NOMO-1 treated with dmso at 0.1 percent for 144 hours (cell line): ENCODE results near the gene OPN3.
A peak's percentile ranks its signal among the peaks of the same experiment; 100 is the strongest.

Experiments
- DNase-seq: peaks from one replicate; lab custom pipeline; 2025; ENCODE audit not compliant: unreplicated experiment; lab: John Stamatoyannopoulos, UW

The OPN3 gene

DNA sequence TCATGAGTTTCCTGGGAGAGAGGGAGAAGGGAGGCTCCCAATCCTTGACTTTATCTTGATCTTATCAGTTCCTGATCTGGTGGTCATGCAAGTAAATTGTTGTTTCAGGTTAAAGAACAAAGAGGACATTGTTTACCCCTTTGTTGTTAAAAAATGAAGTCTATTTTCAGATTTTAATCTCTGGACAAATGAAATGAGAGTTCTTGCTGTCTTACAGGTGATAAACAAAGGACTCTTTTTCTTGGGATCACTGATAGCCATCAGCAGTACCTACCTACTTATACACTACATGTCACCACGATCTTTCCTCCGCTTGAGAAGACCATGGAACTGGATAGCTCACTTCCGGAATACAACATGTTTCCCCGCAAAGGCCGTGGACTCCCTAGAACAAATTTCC, 48.4 kb downstream of the OPN3 start:
- DNase-seq, result no peak

DNA sequence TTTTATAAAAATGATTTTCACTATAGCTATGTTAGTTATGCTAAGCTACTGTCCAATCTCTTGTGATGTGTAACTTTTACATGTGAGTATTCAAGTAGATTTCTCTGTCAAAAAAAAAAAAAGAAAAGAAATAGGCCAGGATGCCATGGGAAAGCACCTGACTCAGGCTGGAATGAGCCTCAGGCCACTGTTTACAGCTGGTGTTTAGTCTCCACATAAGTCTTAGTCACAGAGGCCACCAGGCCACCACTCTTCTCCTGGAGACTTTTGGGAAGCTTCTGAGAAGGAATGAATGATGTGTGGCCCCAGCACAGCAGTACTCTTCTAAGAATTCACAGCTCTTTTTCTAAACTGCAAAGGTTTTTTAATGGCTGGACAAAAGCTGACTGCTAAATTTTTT, 48.9 kb downstream of the OPN3 start:
- DNase-seq, result no peak

DNA sequence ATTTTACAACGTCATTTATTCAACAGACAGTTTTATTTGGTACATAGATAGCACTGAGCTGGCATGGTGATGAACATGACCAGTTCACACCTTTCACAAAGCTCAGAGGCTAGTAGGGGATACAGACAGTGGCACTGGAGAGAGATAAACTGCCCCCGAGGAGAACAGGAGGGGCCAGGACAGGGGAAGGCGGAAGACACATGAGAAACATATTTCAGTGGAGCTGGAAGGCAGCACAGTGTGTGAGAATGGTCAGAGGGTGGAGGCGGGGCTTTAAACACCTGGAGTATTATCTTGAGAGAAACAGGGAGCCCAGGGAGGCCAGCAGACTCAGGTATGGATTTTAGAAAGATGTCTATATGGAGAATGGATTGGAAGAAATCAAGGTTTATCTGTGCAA, 49.5 kb downstream of the OPN3 start:
- DNase-seq, result no peak

DNA sequence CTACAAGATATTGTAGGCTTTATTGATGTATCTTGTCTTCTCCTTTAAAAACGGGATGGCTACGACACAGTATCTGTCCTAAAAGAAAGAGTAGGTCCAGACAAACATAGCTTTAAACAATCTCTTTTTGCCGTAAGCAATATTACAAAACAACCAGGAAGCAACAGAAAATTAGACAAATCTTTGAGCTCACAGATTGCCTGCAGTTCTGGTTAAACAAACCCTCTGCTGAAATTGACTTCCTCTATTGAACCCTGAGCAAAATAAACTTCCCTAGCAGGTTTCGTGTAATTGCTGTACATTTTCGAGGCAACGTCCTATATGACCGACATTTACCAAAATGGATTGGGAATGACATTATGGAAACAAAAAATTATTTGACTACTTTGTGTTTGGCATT, 50.6 kb downstream of the OPN3 start:
- peak; percentile 6 for DNase-seq

DNA sequence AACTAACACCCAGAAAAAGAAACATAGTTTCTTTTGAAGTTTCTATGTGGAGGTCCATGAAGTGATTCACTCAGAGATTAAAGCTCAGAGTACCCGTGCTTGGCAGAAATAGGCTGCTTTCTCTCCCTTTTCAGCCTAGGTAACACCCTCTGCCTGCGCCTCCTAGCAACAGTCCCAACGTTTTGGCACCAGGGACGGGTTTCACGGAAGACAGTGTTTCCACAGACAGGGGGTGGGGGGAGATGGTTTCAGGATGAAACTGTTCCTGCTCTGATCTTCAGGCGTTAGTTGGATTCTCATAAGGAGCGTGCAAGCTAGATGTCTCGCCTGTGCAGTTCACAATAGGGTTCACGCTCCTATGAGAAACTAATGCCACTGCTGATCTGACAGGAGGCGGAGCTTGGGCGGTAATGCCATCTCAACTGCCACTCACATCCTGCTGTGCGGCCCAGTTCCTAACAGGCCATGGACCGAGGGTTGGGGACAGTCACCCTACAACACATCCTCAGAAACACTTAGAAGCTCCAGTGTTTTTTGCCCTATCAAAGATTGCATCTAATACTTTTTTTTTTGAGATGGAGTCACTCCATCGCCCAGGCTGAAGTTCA, 53.2 kb downstream of the OPN3 start:
- DNase-seq, result no peak

DNA sequence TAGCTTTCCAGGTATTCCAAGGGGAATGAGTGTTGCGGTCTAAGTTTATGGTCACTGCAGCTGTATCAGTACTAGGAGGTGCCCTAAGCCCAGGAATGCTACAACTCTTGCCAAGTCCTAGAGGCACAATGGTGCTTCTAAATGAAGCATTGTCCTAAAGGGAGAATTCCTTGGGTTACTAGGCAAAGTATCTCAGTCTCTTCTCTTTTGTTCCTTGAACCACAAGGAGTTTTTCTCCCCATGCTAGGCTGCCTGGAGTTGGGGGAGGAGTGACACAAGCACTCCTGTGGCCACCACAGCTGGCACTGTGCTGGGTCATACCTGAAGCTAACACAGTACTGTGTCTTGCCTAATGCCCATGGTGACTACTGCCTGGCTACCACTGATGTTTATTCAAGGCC, 57.2 kb downstream of the OPN3 start:
- no peak for DNase-seq

DNA sequence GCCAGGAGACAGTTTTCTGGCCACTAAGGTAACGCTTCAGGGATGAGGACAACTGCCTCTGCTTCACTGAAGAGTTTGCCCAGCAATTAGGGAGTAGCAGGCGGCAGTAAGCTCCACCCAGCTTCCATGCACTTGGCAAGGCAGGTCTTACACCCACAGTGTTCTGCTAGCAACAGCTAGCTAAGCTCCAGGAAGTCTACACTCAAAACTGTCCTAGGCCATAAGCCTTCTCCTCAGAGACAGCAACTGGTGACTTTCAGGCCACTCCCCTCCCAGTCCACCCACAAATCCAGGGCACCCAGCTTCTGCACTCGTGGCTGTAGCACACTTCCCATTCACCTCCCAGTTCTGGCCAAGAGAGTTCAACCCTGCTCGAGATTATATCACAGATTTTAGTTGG, 60.7 kb downstream of the OPN3 start:
- DNase-seq, result no peak

DNA sequence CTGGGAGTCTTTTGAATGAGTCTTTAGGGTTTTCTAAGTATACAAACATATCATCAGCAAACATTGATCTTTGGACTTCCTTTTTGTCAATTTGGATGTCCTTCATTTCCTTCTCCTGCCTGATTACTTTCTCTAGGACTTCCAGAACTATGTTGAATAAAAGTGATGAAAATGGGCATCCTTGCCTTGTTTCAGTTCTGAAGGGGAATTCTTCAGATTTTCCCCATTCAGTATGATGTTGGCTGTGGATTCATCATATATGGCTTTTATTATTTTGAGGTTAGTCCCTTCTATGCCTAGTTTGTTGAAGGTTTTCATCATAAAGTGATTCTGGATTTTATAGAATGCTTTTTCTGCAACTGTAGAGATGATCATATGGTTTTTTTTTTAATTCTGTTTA, 66.0 kb downstream of the OPN3 start:
- DNase-seq, result no peak

DNA sequence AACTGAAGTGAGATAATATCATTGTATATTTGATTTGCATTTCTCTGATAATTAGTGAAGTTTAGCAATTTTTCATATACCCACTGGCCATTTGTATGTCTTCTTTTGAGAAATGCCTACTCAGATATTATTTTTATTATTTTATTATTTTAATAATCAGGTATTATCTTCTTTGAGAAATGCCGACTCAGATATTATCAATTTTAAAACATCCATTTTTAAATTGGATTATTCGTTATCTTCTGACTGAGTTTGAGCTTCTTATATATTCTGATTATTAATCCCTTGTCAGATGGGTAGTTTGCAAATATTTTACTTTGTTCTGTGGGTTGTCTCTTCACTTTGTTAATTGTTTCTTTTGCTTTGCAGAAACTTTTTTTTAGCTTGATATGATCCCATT, 70.3 kb downstream of the OPN3 start:
- DNase-seq, result no peak

DNA sequence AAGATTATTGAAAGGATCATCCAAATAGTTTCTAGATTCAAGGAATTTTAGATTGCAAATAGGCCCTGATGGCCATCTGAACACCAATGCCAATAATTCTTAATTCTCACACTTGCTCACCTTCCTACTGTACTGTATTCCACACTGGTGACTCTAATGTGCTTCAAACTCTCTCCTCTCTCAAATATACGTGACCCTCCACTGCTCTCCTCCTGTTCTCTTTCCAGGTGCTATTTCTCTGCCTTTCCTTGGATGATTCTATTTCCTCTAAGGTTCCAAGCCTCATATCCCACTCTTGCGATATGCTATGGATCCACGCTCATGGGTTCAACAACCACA, 79.4 kb downstream of the OPN3 start:
- DNase-seq, result no peak

DNA sequence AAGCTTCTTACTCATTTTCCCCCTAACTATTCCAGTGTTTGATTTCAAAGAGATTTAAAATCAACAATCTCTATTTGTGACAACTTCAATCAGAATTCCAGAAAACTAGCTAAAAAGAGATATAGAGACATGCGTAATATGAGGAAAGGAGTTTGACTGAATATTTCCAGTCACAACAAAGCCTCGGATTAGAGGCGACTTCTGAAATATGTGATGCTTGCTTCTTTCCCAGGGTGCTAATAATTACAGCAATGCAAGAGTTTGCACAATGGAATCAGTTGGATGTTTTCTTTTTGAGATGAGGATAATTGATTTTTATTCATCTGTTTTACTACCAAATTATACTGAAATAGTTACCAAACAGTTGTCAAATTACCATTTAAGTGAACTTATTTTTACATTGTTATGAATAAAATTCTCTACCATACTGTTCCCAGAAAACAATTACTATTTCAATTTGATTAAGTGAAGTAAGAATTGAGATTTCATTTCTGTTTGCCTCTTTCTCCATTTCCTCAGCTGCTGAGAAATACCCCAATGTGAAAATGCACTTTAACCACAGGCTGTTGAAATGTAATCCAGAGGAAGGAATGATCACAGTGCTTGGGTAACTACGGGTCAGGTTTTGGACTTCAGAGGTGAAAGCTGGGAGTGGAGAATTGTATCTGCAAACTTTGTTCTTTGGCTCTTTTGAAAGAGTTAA, 79.9 kb downstream of the OPN3 start:
- DNase-seq, result peak; percentile 7

DNA sequence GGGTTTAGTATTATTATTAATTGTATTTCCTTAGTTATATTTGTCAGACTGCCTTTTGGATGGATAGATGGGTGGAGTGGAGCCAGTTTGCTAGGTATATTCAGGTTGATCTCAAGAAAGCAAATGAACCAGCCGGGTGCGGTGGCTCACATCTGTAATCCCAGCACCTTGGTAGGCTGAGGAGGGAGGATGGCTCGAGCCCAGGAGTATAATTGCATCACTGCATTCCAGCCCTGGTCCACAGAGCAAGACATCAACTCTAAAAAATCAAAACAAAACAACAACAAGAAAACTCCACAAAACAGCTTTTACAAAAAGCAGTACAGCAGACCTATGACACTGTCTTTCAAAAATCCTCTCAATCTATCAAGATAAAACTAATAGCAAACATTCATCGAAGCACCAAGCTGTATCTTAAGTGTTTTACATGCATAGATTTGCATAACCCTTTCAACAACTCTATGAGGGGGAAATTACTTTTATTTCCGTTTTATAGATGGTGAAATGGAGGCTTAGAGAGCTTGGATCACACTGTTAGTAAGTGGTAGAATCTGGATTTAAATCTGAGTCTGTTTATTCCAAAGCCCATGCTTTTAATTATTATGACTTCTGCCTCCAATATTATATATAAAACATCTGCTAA, 82.5 kb downstream of the OPN3 start:
- DNase-seq, result no peak

DNA sequence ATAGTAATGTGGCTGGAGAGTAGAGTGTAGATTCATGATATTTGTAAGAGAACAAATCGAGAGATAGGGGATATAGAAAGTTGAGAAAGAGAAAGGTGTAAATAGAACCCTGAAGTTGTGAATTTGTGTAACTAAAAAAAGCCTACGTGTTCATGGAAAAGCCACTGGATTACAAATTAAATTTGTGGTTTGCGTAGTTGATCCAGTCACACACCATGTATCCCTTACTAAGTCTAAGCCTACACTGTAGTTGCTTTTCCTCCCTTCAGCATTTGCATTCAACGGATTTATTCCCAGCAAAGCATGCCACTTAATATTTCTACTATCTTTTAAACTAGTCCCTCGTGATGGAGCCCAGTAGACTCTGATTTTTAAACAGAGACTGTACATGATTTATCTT, 83.1 kb downstream of the OPN3 start:
- DNase-seq, result no peak

DNA sequence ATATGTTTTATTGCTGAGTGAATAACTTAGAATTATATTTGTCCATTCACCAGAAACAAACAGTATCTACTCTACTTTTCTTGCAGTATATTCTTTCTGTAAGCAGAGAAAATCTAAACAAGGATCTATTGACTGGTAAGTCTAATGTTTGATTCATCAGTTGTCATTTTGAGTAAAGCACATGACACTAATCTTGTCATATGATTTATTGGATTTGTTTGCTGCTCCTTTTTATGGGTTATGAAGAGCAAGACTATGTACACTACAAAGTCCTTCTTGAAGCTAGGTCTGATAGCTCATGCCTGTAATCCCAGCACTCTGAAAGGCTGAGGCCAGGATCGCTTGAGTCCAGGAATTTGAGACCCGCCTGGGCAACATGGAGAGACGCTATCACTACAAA, 84.6 kb downstream of the OPN3 start:
- no peak for DNase-seq

DNA sequence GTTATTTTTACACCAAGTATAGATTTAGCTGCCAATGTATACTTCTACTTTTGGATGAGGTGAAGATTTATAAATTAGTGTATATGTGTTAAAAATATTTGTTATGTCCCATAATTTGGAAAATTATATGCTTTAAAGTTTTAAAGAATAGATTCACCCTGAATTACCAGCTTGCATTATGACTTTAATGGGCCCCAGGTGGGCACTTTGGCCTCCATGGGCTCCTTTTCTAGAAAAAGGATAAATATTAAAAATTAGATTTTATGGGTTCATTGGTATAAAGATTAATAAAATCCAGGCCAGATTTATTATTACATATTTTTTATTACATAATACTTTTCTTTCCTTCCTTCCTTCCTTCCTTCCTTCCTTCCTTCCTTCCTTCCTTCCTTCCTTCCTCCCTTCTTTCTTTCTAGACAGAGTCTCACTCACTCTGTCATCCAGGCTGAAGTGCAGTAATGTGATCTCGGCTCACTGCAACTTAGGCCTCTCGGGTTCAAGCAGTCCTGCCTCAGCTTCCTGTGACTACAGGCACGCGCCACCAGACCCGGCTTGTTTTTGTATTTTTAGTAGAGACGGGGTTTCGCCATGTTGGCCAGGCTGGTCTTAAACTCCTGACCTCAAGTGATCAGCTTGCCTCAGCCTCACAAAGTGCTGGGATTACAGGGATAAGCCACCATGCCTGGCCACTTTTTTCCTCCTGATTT, 86.1 kb downstream of the OPN3 start:
- no peak for DNase-seq

DNA sequence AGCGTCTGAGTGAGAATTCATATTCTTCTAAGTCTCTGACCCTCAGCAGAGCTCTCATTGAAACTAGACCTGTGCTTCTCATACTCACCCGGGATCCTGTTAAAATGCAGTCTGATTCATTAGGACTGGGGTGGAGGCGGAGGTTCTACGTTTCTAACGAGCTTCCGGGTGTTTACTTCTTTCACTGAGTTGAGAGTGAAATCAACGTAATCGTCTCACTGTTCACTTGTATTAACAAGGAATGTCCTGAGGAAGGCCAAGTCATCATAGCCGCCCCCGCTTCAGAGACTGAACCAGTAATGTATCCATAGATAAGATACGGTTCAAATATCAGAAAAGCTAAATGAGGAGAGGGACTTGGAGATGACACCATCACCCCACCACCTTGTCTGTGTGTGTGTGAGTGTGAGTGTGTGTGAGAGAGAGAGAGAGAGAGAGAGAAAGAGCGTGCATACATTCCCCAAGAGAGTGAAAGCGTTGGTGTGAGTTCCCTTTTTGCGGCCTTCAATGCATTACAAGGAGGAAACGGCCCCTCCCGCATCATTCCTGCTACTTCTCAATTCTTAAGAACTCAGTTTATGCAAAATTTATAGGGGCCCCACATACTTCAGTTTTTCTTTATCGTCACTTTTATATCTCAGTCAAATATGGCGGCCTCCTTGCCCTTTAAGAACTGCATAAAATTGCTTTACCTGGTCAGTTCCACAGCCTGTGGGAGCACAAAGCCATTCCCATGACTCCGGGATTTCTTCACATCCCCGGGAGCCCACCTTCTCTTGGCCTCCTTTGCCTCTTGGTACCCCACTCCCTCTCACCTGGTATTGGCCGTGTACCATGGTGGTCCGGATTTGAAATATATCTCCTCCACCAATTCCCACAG, 88.2 kb downstream of the OPN3 start:
- peak; percentile 77 for DNase-seq

DNA sequence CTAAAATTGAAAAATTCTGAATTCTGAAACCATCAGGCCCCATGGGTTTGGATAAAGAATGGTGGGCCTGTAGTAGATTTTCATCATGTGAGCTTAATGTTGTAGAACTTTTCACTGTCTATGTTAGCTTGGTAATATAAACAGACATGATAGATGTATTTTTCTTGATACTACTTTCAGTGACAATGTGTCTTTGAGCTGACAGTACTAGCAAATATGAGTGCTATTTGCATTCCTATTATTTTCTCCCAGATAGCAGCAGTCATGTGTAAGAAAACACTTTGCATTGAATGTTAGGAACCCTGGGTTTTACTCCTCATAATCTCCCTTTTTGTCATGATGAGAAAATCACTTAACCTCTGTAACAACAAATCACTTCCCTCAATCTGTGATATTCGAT, 89.9 kb downstream of the OPN3 start:
- DNase-seq, result no peak

DNA sequence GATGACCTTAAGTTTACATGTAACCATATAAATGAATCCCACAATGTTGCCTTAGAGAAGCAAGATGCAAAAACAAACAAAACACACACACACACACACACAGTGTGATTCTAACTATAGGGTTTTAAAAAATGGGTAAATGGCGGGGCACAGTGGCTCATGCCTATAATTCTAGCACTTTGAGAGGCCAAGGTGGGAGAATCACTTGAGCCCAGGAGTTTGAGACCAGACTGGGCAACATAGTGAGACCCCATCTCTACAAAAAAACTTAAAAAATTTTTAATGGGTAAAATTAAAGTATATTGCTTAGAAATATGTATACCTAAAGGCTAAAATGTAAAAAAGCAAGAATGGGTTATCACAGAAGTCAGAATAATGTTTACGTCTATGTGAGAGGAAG, 92.2 kb downstream of the OPN3 start:
- DNase-seq, result no peak
